GM12875 (cell line): ENCODE measurements around the gene MAML3.

Experiments
- H3K4me3 ChIP-seq: one replicate; pipeline ENCODE4 v1.5.1; 2011; ENCODE audit warnings: low read depth, low read length, control low read depth
- TF ChIP-seq, protein P1 (sequence below): IDR thresholded peaks from 2 replicates; pipeline ENCODE4 v1.5.1; 2011; ENCODE audit warnings: low read depth, mild to moderate bottlenecking, control low read depth, inconsistent platforms, low read length, moderate library complexity, borderline replicate concordance; ENCODE audit not compliant: insufficient read depth

MAML3 gene

GRCh38 chr4:139738846-139739613, 415.0 kb downstream of the MAML3 start:
- TF ChIP-seq, protein P1, sequence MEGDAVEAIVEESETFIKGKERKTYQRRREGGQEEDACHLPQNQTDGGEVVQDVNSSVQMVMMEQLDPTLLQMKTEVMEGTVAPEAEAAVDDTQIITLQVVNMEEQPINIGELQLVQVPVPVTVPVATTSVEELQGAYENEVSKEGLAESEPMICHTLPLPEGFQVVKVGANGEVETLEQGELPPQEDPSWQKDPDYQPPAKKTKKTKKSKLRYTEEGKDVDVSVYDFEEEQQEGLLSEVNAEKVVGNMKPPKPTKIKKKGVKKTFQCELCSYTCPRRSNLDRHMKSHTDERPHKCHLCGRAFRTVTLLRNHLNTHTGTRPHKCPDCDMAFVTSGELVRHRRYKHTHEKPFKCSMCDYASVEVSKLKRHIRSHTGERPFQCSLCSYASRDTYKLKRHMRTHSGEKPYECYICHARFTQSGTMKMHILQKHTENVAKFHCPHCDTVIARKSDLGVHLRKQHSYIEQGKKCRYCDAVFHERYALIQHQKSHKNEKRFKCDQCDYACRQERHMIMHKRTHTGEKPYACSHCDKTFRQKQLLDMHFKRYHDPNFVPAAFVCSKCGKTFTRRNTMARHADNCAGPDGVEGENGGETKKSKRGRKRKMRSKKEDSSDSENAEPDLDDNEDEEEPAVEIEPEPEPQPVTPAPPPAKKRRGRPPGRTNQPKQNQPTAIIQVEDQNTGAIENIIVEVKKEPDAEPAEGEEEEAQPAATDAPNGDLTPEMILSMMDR: no peak
- H3K4me3 ChIP-seq: no peak overlapping the region

DNA sequence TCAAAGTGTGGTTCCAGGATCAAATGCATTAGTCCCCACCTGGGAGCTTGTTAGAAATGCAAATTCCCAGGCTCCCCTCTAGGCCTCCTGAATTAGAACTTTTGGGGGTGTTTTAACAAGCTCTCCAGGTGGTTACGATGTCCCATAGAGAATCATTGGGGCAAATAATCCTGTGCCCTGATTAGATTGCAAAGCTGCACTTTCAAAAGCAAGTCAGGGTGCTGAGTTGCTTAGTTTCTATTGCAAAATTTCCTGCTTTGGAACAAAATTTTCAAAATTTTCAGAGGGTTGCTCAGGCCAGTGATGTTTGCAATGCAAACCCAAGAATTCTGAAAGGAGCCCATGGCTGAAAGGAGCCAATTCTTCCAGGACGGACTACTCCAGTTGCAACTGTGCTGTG, 417.3 kb downstream of the MAML3 start:
- TF ChIP-seq, protein P1: no peak

GRCh38 chr4:139736274-139736660, 417.7 kb downstream of the MAML3 start:
- H3K4me3 ChIP-seq: no peak overlapping the region
- TF ChIP-seq, protein P1: no peak

More for the DNA sequence above, 417.3 kb downstream of the MAML3 start:
- no peak overlapping the region for H3K4me3 ChIP-seq

- no peak overlapping the region for H3K4me3 ChIP-seq
- TF ChIP-seq, protein P1: no peak
Measured at GRCh38 chr4:139735381-139736273, 418.4 kb downstream of the MAML3 start.

DNA sequence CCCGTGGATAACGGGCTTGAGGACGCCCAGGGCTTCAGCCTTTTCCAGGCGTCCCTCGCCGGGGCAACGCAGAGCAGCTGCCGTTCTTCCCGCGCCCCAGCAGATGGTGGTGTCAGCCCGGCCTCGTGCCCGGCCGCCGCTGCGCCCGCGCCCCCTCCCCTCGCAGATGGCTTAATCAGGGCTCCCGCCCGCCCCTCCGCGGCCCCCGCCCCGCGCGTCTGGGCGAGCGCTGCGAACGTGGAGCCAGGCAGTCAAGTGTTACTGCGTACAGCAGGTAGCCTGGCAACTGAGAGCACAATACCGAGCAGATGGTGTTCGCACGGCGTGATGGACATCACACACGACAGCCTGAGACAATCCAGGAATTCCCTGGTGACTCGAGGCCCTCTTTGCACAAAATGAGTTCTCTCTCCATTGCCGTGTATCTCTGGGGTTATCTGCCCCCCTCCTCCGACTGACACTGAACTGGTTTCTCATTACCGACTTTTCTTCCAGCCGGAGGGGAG, 419.1 kb downstream of the MAML3 start:
- TF ChIP-seq, protein P1: peak; percentile 59; the same call in 1 of the 2 replicates
- H3K4me3 ChIP-seq: no peak overlapping the region

DNA sequence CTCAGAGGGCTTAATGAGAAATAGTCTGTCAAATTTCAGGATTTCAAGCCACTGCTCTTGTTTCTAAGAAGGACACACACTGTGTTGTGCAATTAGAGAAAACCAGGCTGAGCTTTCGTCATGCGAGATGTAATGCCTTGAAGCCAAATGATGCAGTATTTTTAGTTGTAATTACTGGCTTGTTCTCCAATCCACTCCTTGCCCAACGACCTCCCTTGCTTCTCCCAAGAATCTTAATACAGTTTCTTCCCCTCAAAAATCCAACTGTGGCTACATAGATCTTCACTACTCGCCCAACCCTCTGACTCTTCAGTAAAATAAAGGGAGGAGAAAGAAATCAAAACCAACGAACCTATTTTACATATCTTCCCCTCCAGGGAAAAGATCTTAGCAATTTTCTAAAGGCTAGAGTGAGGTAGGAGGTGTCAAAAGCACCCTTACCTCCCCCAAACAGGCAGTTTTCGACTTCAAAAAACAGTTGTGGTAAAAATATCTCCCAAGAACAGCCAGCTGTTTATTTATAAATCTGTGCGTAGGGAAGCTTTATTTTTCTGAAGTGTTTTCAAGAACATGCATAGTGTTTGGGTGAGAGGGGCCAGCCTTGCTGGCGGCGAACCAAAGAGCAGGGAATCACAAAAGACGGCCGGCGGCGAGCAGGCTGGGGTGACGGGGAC, 419.6 kb downstream of the MAML3 start:
- H3K4me3 ChIP-seq: no peak overlapping the region
- TF ChIP-seq, protein P1: no peak
